ENCODE data around the gene MTG1. TPM values are rescaled to one million over a fixed set of nuclear protein-coding genes. Genes with fewer than 3 reads are reported as not detected.

The MTG1 gene
- total RNA-seq, 2 donors from 2014 or later: 18.8 to 23.2 TPM

DNA sequence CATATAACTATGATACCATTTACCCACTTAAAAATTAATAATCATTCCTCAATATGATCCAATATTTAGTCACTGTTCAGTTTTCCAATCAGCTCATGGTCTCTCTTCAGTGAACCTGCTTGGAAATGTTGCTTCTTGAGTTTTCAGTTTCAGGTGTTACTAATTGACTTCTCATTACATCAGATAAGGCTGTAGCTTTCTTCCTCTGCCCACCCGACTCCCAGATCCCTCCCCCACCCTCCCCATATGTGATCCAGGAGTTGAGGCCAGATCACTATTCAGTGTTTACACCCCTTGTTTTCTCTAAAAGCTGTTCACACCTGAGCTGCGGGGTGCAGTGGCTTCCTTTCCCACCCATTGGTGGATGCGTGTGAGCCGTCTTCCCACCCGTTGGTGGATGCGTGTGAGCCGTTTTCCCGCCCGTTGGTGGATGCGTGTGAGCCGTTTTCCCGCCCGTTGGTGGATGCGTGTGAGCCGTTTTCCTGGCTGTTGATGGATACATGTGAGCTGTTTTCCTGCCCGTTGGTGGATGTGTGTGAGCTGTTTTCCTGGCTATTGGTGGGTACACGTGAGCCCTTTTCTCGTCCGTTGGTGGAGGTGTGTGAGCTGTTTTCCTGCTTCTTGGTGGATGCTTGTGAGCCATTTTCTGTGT, 3.2 kb upstream of the MTG1 start:
- intact Hi-C loops (cut with DNase I): no loop called here
- no peak for ATAC-seq
- DNase-seq: no peak

DNA sequence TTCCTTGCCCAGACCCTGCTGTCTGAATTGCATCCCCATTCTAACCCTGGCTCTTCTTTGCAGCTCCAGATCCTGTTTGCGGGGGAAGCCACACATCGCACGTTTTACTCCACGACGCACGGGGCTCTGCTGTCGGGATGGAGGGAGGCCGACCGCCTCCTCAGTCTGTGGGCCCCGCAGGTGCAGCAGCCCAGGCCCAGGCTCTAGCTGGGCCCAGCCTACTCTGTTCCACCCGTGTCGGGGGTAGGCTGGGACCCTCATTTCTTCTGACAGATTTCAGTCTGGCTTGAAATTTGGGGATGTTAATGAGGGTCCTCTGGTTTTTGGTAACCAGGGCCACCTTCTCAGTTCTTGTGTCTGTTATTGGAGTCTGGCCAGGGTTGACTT, 2.7 kb upstream of the MTG1 start:
- no peak for ATAC-seq
- no peak for DNase-seq
- intact Hi-C loops (cut with DNase I): no loop called here

DNA sequence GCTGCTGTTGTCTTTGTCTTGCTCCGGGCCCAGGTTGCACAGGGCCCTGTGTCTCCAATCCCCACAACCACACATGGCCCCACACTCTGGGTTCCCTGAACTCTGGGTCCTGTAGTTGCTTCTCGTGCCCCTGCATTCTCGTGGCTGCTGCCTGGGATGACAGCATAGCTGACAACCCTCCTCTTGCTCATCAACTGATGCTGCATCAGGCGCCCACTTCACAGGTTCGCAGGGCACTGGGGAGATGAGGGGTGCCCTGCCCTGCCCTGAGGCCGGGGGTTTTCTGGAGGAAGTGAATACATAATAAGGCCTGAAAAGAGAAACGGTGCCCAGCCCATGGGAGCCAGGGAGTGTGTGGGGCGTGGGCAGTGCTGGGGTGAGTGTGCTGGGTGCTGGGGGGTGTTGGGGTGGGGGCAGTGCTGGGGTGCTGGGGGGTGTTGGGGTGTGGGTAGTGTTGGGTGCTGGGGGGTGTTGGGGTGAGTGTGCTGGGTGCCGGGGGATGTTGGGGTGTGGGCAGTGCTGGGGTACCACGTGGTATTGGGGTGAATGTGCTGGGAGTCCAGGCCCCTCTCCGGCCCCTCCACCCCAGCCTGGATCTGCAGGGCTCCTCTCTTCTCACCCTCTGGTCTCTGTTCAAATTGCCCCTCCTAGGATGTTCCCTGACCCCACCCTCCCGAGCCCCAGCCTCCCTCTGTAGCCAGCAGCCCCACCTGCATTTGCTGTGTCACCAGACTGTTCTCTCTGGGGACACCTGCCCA, 2.0 kb upstream of the MTG1 start:
- DNase-seq (no peak), ATAC-seq (no peak)
- intact Hi-C loops (cut with DNase I): no loop called here

DNA sequence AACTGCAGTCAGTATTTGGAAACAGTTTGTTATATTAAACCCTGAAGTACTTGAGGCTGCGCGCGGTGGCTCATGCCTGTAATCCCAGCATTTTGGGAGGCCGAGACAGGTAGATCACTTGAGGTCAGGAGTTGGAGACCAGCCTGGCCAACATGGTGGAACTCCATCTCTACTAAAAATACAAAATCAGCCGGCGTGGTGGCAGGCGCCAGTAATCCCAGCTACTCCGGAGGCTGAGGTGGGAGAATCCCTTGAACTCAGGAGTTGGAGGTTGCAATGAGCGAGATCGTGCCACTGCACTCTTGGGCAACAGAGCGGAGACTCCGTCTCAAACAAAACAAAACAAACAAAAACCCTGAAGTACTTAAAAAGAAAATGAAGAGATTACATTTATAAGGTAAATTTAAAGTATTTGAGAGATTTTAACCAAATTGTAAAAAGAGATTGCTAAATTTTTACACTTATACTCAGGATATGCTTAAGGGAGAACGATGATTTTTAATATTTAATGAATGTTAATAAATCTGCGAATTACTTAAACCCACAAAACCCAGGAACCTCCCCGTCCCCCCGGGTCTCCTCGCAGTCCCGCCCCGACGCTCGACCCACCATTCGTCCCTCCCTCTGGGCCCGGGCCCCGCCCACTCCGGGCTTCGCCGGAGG, 425 bp upstream of the MTG1 start:
- DNase-seq (no peak), ATAC-seq (no peak)
- intact Hi-C loops (cut with DNase I): loop anchor here in 1 of 2 donors (2.0 kb wide), 1 partner anchor 65 kb away; no protein-coding TSS in a partner anchor

DNA sequence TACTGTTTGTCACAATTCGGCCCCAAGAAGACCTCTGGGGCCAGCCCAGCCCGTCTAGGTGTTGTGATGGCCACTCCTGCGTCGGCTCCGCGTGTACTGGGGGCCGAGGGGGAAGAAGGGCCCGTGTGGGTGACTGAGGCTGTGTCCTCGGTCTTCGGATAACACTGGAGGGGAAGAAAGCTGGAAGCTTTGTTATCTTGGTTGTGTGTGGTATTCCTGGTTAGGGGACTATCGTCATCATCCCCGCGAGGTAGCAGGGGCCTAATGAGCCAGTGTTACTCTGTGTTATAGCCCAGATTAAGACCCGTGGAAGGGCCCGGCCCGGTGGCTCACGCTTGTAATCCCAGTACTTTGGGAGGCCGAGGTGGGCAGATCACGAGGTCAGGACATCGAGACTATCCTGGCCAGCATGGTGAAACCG, 854 bp downstream of the MTG1 start:
- intact Hi-C loops (cut with DNase I): loop anchor here in 1 of 2 donors (2.0 kb wide), 1 partner anchor 66 kb away; no protein-coding TSS in a partner anchor
- ATAC-seq (peak in 1 of 2 donors; percentile 5), DNase-seq (no peak)

DNA sequence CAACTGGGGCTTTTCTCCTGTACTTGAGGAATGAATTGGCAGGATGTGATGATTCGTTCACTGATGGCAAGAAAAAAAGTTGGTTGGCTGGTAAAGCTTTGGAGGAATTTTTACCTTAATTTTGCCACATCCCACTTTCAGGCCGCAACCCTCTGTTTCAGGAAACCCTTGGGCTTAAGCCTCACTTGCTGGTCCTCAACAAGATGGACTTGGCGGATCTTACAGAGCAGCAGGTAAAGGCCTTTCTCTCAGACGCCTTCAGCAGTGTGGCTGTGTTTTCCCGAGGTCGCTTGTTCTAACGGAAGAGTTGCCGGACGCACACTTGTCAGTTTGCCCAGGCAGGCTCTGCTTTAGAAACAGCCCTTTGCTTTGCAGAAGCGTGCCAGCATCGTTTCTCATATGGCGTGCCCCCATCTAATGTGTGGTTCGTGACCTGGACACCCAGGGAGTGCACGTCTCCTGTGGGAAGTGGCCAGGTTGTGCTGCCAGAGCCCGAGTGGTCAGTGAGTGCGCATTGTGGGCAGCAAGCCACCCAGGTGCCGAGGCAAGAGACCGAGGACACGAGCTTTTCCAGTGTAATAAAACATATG, 2.2 kb downstream of the MTG1 start:
- DNase-seq (no peak), ATAC-seq (no peak)
- intact Hi-C loops (cut with DNase I): no loop called here

DNA sequence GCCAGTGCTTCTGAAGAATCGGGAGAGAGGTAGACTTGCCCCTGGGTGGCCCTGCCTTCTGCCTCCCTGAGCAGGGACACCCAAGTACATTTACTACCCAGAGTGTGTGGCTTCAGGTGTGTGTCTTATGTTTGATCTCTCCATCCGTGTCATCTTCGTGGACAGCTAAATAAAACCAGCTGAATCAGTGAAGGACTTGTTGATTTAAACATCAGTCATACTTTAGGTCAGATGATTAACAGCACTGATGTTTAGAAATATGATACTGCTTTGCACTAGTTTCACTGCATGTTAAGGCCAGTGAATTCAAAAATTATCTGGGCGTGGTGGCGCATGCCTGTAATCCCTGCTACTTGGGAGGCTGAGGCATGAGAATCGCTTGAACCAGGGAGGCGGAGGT, 4.0 kb downstream of the MTG1 start:
- intact Hi-C loops (cut with DNase I): no loop called here
- ATAC-seq (no peak), DNase-seq (no peak)

DNA sequence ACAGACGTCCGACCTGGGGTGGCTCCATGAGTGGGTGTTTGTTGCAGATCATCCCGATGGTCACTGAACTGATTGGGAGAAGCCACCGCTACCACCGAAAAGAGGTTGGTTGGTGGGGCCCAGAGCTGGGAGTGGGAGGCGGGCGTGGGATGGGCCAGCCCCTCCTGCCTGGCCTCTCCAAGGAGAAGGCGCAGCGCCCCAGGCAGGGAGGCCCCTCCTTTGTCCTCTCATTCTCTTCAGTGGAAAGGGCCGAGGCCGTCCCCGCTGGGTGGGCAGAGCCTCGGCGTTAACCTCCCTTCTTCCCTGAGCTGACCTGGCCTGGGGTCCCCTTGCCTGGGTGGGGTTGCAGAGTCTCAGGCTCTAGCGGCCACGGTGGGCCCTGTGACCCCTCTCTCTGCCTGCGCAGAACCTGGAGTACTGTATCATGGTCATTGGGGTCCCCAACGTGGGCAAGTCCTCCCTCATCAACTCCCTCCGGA, 5.2 kb downstream of the MTG1 start:
- intact Hi-C loops (cut with DNase I): no loop called here
- ATAC-seq (no peak), DNase-seq (no peak)

DNA sequence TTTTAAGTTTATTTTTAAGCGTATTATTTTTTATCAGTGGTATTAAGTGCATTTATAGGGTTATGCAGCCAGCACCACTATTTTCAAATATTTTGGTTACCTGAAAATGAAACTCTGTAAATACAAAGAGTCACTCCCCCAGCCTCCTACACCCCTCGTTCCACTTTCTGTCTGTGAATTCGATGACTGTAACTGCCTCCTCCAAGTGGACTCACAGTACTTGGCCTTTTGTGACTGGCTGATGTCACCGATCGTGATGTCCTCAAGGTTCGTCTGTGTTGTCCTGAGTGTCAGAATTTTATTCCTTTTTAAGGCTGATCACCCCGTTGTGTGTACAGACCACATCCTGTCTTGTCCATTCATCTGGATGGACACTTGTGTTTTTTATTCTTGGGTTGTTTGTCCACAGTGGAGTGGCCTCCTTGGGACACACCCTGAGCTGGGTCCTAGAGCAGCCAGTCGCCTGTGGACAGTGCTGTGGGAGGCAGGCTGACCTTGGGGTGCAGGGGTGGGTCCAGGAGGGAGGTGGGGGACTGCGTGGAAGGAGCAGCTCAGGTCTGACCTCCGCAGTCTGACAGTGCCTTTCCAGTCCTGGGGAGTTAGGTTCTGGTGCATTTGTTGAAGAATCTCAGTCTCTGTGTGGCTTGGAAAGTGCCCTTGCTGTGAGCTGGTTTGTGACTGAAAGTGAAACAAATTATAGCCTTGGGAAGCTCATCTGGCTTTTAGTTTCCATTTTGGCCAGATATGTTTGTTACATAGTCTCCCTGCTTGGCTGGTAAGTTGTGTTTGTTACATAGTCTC, 6.9 kb downstream of the MTG1 start:
- intact Hi-C loops (cut with DNase I): no loop called here
- DNase-seq (no peak), ATAC-seq (no peak)

DNA sequence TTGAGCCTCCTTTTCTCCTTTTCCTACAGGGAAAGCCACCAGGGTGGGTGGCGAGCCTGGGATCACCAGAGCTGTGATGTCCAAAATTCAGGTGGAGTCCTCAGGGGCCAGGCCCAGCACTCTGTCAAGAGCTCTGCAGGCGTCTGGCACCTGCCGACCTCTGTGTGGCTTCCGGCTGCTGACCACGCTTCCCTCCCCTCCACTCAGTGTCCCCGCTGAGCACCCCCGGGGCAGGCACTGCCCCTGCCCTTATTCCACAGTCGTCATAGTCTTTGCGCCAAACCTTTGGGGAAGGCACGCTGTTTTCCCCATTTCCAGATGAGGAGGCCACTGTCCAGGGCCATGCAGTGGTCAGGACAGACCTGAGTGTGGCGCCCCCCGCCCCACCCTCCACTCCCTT, 7.5 kb downstream of the MTG1 start:
- intact Hi-C loops (cut with DNase I): no loop called here
- no peak for ATAC-seq
- DNase-seq: no peak

DNA sequence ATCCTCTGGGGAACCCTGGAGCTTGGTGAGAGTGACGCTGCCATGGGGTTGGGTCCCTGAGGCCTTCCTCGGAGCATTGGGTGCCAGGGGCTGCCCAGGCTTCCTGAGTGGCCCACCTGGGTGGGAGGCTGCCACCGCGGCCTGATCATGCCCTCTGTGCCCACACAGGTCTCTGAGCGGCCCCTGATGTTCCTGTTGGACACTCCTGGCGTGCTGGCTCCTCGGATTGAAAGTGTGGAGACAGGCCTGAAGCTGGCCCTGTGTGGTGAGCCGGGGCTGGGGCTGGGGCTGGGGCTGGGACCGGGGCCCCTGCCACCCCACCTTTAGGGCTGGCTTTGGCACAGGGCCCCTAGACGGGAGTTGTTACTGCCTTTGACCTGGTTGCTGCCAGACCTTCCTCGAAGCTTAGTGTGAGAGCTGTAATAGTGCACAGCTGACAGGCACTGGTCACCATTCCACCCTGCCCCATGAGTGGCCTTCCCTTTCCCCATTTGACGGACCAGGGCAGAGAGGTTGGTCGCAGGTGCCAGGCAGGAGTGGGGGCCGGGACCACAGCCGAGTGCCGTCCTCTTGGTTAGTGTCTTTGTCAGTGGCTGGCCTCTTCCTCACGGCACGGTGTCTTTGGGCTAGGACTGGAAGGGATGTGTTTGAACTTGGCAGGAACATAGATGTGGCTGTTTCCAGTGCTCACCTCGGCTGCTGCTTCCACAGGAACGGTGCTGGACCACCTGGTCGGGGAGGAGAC, 8.2 kb downstream of the MTG1 start:
- intact Hi-C loops (cut with DNase I): no loop called here
- ATAC-seq (no peak), DNase-seq (no peak)

DNA sequence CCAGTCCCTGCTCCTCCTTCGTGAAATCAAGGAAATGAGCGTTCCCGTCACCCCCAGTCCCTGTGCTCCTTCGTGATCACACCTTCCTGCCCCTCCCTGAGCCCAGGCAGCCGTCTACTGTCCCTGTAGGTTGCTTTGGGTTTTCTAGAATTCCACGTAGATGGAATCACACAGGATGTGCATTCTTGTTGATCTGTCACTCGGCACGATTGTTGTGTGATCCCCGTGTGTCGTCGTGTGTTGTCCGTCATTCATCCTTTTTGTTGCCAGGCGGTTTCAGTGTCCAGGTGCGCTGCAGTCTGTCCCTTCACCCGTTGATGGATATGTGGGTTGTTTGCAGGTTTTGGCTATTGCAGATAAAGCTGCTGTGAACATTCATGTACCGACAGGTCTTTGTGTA, 9.4 kb downstream of the MTG1 start:
- intact Hi-C loops (cut with DNase I): no loop called here
- ATAC-seq (no peak), DNase-seq (no peak)

DNA sequence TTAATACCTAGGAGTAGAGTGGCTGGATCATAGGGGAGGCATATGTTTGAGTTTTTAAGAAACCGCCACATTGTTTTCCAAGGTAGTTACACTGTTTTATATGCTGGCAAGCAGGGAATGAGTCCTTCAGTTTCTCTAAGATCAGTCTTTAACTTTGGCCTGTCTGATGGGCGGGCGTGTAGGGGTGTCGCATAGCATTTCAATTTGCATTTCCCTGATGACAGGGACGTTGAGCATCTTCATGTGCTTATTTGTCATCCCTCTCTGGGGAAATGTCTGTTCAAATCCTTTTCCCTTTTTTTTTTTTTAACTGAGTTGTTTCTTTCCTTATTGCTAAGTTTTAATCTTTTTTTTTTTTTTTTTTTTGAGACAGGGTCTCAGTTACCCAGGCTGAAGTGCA, 9.8 kb downstream of the MTG1 start:
- intact Hi-C loops (cut with DNase I): no loop called here
- ATAC-seq (no peak), DNase-seq (no peak)

DNA sequence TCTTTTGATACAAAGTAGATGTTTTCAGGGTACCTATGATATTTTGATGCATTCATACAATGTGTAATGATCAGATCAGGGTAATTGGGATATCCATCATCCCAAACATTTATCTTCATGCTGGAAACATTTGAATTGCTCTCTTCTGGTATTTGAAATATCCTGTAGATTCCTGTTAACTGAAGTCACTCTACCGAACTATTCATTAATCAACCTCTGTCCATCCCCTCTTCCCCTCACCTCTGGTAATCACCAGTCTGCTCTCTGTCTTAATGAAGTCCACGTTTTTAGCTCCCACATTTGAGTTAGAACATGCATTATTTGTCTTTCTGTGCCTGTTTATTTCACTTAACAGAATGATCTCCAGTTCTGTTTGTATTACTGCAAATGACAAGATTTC, 11.3 kb downstream of the MTG1 start:
- DNase-seq (no peak), ATAC-seq (no peak)
- intact Hi-C loops (cut with DNase I): no loop called here

DNA sequence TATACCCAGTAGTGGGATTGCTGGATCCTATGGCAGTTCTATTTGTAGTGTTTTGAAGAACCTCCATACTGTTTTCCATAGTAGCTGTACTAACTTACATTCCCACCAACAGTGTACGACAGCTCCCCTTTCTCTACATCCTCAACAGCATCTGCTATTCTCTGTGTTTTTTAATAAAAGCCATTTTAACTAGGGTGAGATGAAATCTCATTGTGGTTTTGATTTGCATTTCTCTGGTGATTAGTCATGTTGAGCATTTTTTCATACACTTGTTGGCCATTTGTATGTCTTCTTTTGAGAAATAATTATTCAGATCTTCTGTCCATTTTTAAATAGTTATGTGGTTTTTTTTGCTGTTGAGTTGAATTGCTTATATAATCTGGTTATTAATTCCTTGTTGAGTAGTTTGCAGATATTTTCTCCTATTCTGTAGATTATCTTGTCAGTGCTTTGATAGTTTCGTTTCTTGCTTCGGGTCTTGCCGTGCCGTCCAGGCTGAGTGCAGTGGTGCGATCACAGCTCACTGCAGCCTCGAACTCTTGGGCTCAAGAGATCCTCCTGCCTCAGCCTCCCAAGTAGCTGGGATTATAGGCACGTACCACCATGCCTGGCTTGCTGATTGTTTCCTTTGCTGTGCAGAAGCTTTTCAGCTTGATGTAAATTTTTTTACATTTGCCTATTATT, 12.0 kb downstream of the MTG1 start:
- ATAC-seq: no peak
- intact Hi-C loops (cut with DNase I): no loop called here
- no peak for DNase-seq

DNA sequence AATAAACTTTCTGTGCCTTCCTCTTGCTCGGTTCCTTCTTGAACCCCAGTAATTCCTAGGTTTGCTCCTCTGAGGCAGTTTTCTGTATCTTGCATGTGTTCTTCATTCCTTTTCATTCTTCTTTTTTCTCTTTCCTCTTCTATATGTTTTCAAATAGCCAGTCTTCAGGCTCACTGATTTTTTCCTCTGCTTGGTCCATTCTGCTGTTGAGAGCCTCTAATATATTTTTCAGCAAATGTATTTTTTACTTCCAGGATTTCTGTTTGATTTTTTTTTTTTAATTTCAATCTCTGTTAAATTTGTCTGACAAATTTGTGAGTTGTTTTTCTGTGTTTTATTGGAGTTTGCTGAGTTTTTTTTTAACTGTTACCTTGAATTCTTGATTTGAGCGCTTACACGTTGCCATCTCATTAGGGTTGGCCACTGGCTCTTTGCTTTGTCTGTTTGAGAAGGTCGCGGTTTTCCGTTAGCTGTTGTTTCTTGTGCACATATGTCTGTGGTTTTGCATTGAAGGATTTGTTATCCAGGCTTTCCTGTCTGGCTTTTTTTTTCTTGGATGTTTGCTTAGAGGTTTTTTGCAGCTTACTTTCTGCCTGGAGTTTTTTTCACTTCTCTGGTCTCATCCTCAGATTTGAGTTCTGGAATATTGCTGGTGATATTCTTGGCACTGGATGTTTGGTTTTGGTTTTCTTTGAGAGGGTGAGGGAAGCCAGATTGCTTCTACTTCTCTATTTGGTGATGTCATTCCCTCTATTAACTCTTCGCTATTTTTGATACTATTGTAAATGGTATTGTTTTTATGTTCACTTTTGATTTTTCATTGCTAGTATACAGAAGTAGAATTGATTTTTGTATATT, 17.8 kb downstream of the MTG1 start:
- ATAC-seq (no peak), DNase-seq (no peak)
- intact Hi-C loops (cut with DNase I): no loop called here

DNA sequence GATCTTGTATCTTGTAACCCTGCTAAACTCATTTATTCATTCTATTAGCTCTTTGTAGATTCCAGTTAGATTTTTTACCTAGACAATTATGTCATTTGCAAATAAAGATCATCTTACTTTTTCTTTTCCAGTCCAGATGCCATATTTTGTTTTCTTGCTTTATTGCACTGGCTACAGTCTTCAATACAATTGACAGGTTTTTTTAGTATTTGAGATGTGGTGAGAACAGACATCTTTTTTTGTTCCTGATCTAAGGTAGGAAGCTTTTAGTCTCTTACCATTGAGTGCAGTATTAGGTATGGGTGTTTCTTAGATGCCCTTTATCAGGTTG, 18.4 kb downstream of the MTG1 start:
- DNase-seq (no peak), ATAC-seq (no peak)
- intact Hi-C loops (cut with DNase I): no loop called here
